ENCODE measurements around the gene RNF168.

Gene RNF168

DNA sequence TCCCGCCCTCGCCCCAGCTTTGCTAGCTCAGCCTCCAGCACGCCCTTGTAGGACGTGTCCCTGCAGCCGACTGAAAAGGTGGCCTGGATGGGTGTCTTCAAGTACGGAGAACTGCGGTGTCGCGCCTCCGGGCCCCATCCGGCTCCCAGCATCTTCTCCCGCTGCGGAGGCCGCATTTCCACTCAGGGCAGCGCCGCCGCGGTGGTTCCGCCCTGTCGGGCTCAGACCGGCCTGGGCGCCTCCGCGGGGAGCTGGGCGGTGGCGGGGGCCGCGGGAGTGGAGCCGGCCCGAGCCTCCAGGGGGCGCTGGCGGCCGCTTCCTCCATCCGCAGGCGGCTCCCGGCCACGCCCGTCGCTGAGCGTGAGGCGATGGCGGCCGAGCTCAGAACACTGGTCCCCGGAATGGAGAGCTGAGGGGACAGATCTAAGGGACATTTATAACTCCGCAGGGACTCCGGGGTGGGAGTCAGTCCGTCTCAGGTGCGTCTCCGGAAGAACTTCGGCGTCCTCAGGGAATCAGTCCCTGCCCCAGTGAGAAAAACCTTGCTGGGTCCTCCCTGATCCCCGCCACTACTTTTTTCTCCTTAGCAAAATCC lies 25.2 kb upstream of the RNF168 start:
- no peak overlapping the region for H2BK12ac ChIP-seq (ENCODE audit: low read length)
- H3K4me1 ChIP-seq (ENCODE audit: control insufficient read depth in 2 of 2, insufficient read depth in 1 of 2, low read depth in 1 of 2, low read length in 2 of 2) = peaks cover 0 to 5% of the 10 kb centered on the region in 2 donors
- peak overlapping the region; percentile 86 for H3K9ac ChIP-seq (ENCODE audit: low read depth, low read length, poor library complexity)
- no peak overlapping the region for H3K27ac ChIP-seq (replicated peaks; ENCODE audit: low read length)
- H3K4ac ChIP-seq (ENCODE audit: low read length) = peak overlapping the region; percentile 76
- no peaks in the 10 kb centered on the region for H3K36me3 ChIP-seq (replicated peaks in 1 of 2; ENCODE audit: control insufficient read depth in 2 of 2, insufficient read depth in 2 of 2, low read length in 2 of 2)
- no peak overlapping the region for H2AK5ac ChIP-seq (ENCODE audit: low read depth, low read length)
- H2BK5ac ChIP-seq (ENCODE audit: low read length) = peak overlapping the region; percentile 53
- peak; percentile 67 for DNase-seq (ENCODE audit: low spot score)
- peak overlapping the region; percentile 96 for H3K18ac ChIP-seq (ENCODE audit: low read length)
- H3K4me2 ChIP-seq (ENCODE audit: insufficient read depth, low read length, poor library complexity, severe bottlenecking) = peak overlapping the region; percentile 71
- no peaks in the 10 kb centered on the region for H3K27me3 ChIP-seq (ENCODE audit: control insufficient read depth in 3 of 3, insufficient read depth in 3 of 3, low read depth in 1 of 3, low read length in 3 of 3)
- no peaks in the 10 kb centered on the region for H3K79me1 ChIP-seq (ENCODE audit: low read depth, low read length)
- peak overlapping the region; percentile 80 for H2AFZ ChIP-seq (ENCODE audit: low read length)
- no CpG with 5 or more reads among the region's 52 CpGs for WGBS, 2 donors (ENCODE audit: extremely low coverage in 2 of 2, insufficient read length in 2 of 2, insufficient replicate concordance in 1 of 2)
- H3K23ac ChIP-seq (ENCODE audit: low read depth, low read length, poor library complexity) = peak overlapping the region; percentile 95
- peak overlapping the region; percentile 100 for H4K8ac ChIP-seq (ENCODE audit: low read depth, low read length)
- peak overlapping the region in 1 of 2 donors; percentile 74 for H3K4me3 ChIP-seq (ENCODE audit: low read length in 2 of 2)
- H2BK120ac ChIP-seq (ENCODE audit: low read depth, low read length) = no peak overlapping the region
- no peak overlapping the region for H3K14ac ChIP-seq (ENCODE audit: low read length)
- no peak overlapping the region for H4K91ac ChIP-seq (ENCODE audit: low read depth, low read length, poor library complexity)
- H2BK15ac ChIP-seq (ENCODE audit: low read length) = peak overlapping the region; percentile 89
- H3K9me3 ChIP-seq (replicated peaks in 1 of 2; ENCODE audit: control insufficient read depth in 2 of 2, insufficient read depth in 1 of 2, low read depth in 1 of 2, low read length in 2 of 2) = peaks cover 0 to 3% of the 10 kb centered on the region in 2 donors

- peaks cover 5 to 17% of the 10 kb centered on the region in 2 donors for H3K9me3 ChIP-seq (replicated peaks in 1 of 2; ENCODE audit: control insufficient read depth in 2 of 2, insufficient read depth in 1 of 2, low read depth in 1 of 2, low read length in 2 of 2)
- no peak overlapping the region for H2BK5ac ChIP-seq (ENCODE audit: low read length)
- H3K27me3 ChIP-seq (ENCODE audit: control insufficient read depth in 3 of 3, insufficient read depth in 3 of 3, low read depth in 1 of 3, low read length in 3 of 3) = no peaks in the 10 kb centered on the region
- H2BK15ac ChIP-seq (ENCODE audit: low read length) = no peak overlapping the region
- H2BK120ac ChIP-seq (ENCODE audit: low read depth, low read length) = no peak overlapping the region
- no peak overlapping the region for H3K9ac ChIP-seq (ENCODE audit: low read depth, low read length, poor library complexity)
- no peak overlapping the region for H4K8ac ChIP-seq (ENCODE audit: low read depth, low read length)
- no peak for DNase-seq (ENCODE audit: low spot score)
- no peak overlapping the region for H3K14ac ChIP-seq (ENCODE audit: low read length)
- H3K36me3 ChIP-seq (replicated peaks in 1 of 2; ENCODE audit: control insufficient read depth in 2 of 2, insufficient read depth in 2 of 2, low read length in 2 of 2) = no peaks in the 10 kb centered on the region
- H4K91ac ChIP-seq (ENCODE audit: low read depth, low read length, poor library complexity) = no peak overlapping the region
- H3K27ac ChIP-seq (replicated peaks; ENCODE audit: low read length) = no peak overlapping the region
- WGBS, 2 donors (ENCODE audit: extremely low coverage in 2 of 2, insufficient read length in 2 of 2, insufficient replicate concordance in 1 of 2) = no CpG with 5 or more reads among the region's 4 CpGs
- H3K23ac ChIP-seq (ENCODE audit: low read depth, low read length, poor library complexity) = no peak overlapping the region
- H2BK12ac ChIP-seq (ENCODE audit: low read length) = no peak overlapping the region
- no peaks in the 10 kb centered on the region for H3K79me1 ChIP-seq (ENCODE audit: low read depth, low read length)
- no peak overlapping the region for H3K18ac ChIP-seq (ENCODE audit: low read length)
- H3K4ac ChIP-seq (ENCODE audit: low read length) = no peak overlapping the region
- H2AK5ac ChIP-seq (ENCODE audit: low read depth, low read length) = no peak overlapping the region
- peaks cover 0 to 5% of the 10 kb centered on the region in 2 donors for H3K4me1 ChIP-seq (ENCODE audit: control insufficient read depth in 2 of 2, insufficient read depth in 1 of 2, low read depth in 1 of 2, low read length in 2 of 2)
- H3K4me3 ChIP-seq (ENCODE audit: low read length in 2 of 2) = no peak overlapping the region
- H3K4me2 ChIP-seq (ENCODE audit: insufficient read depth, low read length, poor library complexity, severe bottlenecking) = no peak overlapping the region
- no peak overlapping the region for H2AFZ ChIP-seq (ENCODE audit: low read length)
Measured at GRCh38 chr3:196525141-196525540, 21.6 kb upstream of the RNF168 start.

GRCh38 chr3:196524527-196524926 lies 21.0 kb upstream of the RNF168 start:
- H3K9ac ChIP-seq (ENCODE audit: low read depth, low read length, poor library complexity) = no peak overlapping the region
- no peak overlapping the region for H3K27ac ChIP-seq (replicated peaks; ENCODE audit: low read length)
- H3K9me3 ChIP-seq (replicated peaks in 1 of 2; ENCODE audit: control insufficient read depth in 2 of 2, insufficient read depth in 1 of 2, low read depth in 1 of 2, low read length in 2 of 2) = peaks cover 11 to 22% of the 10 kb centered on the region in 2 donors
- no peak overlapping the region for H4K8ac ChIP-seq (ENCODE audit: low read depth, low read length)
- no peaks in the 10 kb centered on the region for H3K79me1 ChIP-seq (ENCODE audit: low read depth, low read length)
- H3K23ac ChIP-seq (ENCODE audit: low read depth, low read length, poor library complexity) = no peak overlapping the region
- H2BK12ac ChIP-seq (ENCODE audit: low read length) = no peak overlapping the region
- H2AK5ac ChIP-seq (ENCODE audit: low read depth, low read length) = no peak overlapping the region
- no peak overlapping the region for H3K14ac ChIP-seq (ENCODE audit: low read length)
- H3K4me1 ChIP-seq (ENCODE audit: control insufficient read depth in 2 of 2, insufficient read depth in 1 of 2, low read depth in 1 of 2, low read length in 2 of 2) = peaks cover 0 to 5% of the 10 kb centered on the region in 2 donors
- H3K18ac ChIP-seq (ENCODE audit: low read length) = no peak overlapping the region
- DNase-seq (ENCODE audit: low spot score) = no peak
- no peaks in the 10 kb centered on the region for H3K36me3 ChIP-seq (replicated peaks in 1 of 2; ENCODE audit: control insufficient read depth in 2 of 2, insufficient read depth in 2 of 2, low read length in 2 of 2)
- no peak overlapping the region for H2AFZ ChIP-seq (ENCODE audit: low read length)
- H3K4me3 ChIP-seq (ENCODE audit: low read length in 2 of 2) = no peak overlapping the region
- no CpG with 5 or more reads among the region's 5 CpGs for WGBS, 2 donors (ENCODE audit: extremely low coverage in 2 of 2, insufficient read length in 2 of 2, insufficient replicate concordance in 1 of 2)
- H3K4me2 ChIP-seq (ENCODE audit: insufficient read depth, low read length, poor library complexity, severe bottlenecking) = no peak overlapping the region
- H2BK120ac ChIP-seq (ENCODE audit: low read depth, low read length) = no peak overlapping the region
- no peak overlapping the region for H4K91ac ChIP-seq (ENCODE audit: low read depth, low read length, poor library complexity)
- no peaks in the 10 kb centered on the region for H3K27me3 ChIP-seq (ENCODE audit: control insufficient read depth in 3 of 3, insufficient read depth in 3 of 3, low read depth in 1 of 3, low read length in 3 of 3)
- H3K4ac ChIP-seq (ENCODE audit: low read length) = no peak overlapping the region
- H2BK5ac ChIP-seq (ENCODE audit: low read length) = no peak overlapping the region
- H2BK15ac ChIP-seq (ENCODE audit: low read length) = no peak overlapping the region

DNA sequence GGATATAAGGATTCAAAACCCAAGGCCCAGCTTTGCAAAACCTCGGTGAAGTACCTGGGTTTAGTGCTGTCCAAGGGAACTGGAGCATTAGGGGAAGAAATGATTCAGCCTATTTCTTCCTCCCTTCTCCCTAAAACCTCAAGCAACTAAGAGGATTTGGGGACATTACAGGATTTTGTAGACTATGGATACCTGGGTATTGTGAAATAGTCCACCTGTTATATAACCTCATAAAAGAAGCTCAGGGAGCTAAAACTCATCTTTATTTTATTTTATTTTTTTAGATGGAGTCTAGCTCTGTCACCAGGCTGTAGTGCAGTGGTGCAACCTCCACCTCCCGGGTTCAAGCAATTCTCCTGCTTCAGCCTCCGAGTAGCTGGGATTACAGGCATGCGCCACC lies 20.3 kb upstream of the RNF168 start:
- no peak overlapping the region for H3K9ac ChIP-seq (ENCODE audit: low read depth, low read length, poor library complexity)
- H3K36me3 ChIP-seq (replicated peaks in 1 of 2; ENCODE audit: control insufficient read depth in 2 of 2, insufficient read depth in 2 of 2, low read length in 2 of 2) = no peaks in the 10 kb centered on the region
- no peak overlapping the region for H2BK120ac ChIP-seq (ENCODE audit: low read depth, low read length)
- H2AFZ ChIP-seq (ENCODE audit: low read length) = no peak overlapping the region
- H2BK5ac ChIP-seq (ENCODE audit: low read length) = no peak overlapping the region
- H3K9me3 ChIP-seq (replicated peaks in 1 of 2; ENCODE audit: control insufficient read depth in 2 of 2, insufficient read depth in 1 of 2, low read depth in 1 of 2, low read length in 2 of 2) = peaks cover 16 to 27% of the 10 kb centered on the region in 2 donors
- no CpG with 5 or more reads among the region's 4 CpGs for WGBS, 2 donors (ENCODE audit: extremely low coverage in 2 of 2, insufficient read length in 2 of 2, insufficient replicate concordance in 1 of 2)
- no peak overlapping the region for H4K91ac ChIP-seq (ENCODE audit: low read depth, low read length, poor library complexity)
- no peak overlapping the region for H3K4me2 ChIP-seq (ENCODE audit: insufficient read depth, low read length, poor library complexity, severe bottlenecking)
- H4K8ac ChIP-seq (ENCODE audit: low read depth, low read length) = no peak overlapping the region
- no peak overlapping the region for H3K14ac ChIP-seq (ENCODE audit: low read length)
- H3K27me3 ChIP-seq (ENCODE audit: control insufficient read depth in 3 of 3, insufficient read depth in 3 of 3, low read depth in 1 of 3, low read length in 3 of 3) = no peaks in the 10 kb centered on the region
- no peak for DNase-seq (ENCODE audit: low spot score)
- peaks cover 0 to 2% of the 10 kb centered on the region in 2 donors for H3K4me1 ChIP-seq (ENCODE audit: control insufficient read depth in 2 of 2, insufficient read depth in 1 of 2, low read depth in 1 of 2, low read length in 2 of 2)
- no peak overlapping the region for H3K4ac ChIP-seq (ENCODE audit: low read length)
- no peak overlapping the region for H2AK5ac ChIP-seq (ENCODE audit: low read depth, low read length)
- H3K4me3 ChIP-seq (ENCODE audit: low read length in 2 of 2) = no peak overlapping the region
- no peak overlapping the region for H3K18ac ChIP-seq (ENCODE audit: low read length)
- H2BK15ac ChIP-seq (ENCODE audit: low read length) = no peak overlapping the region
- H2BK12ac ChIP-seq (ENCODE audit: low read length) = no peak overlapping the region
- H3K27ac ChIP-seq (replicated peaks; ENCODE audit: low read length) = no peak overlapping the region
- H3K23ac ChIP-seq (ENCODE audit: low read depth, low read length, poor library complexity) = no peak overlapping the region
- no peaks in the 10 kb centered on the region for H3K79me1 ChIP-seq (ENCODE audit: low read depth, low read length)
